ENCODE results near the gene VMAC. TPM values are rescaled to one million over a fixed set of nuclear protein-coding genes. Genes with fewer than 3 reads are reported as not detected.

Gene VMAC
- total and polyA plus RNA-seq, 9 of the 15 experiments (the other 6 are each of a cell fraction or from before 2014, with no cell fraction given) = 0.03 to 3.4 (median 1.1) TPM

DNA sequence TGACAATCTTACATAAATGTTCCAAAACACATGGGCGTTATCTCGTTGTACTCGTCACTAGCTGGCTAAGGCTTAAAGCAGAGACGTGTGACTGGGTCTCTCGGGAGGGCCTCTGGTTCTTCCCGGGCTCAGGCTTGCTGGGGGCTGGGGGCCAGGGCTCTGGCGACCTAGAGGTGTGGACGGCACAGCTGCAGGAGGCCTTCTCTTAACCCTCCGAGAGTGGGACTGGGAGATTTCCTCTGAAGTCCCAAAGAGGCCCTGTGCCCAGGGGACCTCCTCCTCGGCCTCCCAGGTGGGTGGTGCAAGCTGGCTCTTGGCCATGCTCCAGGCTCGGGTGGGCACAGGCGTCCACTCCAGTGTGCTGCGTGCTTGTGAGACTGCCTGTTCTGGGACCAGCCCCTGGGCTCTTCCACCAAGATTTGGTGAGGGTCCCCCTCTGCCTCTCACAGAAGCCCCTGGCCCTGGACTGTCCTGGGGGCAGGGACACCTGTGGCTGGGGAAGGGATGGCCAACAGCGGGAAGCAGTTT, 11.6 kb downstream of the VMAC start (continued):
- TF ChIP-seq PCBP2 (IDR thresholded peaks at IDR 0.05; ENCODE audit: low read depth, low read length, poor library complexity, severe bottlenecking) (no peak), HNRNPL (IDR thresholded peaks at IDR 0.05; ENCODE audit: low read depth, low read length) (no peak), JUND (IDR thresholded peaks at IDR 0.05; ENCODE audit: borderline replicate concordance, low read depth, low read length) (no peak), JUND (tag; IDR thresholded peaks at IDR 0.05; ENCODE audit: borderline replicate concordance, low read depth, low read length) (no peak), MEIS2 (IDR thresholded peaks at IDR 0.05; ENCODE audit: partially characterized antibody) (no peak), SAFB2 (IDR thresholded peaks at IDR 0.05; ENCODE audit: borderline replicate concordance, low read depth, low read length, severe bottlenecking) (no peak)
- TF ChIP-seq, protein P1, sequence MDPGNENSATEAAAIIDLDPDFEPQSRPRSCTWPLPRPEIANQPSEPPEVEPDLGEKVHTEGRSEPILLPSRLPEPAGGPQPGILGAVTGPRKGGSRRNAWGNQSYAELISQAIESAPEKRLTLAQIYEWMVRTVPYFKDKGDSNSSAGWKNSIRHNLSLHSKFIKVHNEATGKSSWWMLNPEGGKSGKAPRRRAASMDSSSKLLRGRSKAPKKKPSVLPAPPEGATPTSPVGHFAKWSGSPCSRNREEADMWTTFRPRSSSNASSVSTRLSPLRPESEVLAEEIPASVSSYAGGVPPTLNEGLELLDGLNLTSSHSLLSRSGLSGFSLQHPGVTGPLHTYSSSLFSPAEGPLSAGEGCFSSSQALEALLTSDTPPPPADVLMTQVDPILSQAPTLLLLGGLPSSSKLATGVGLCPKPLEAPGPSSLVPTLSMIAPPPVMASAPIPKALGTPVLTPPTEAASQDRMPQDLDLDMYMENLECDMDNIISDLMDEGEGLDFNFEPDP (CRISPR knock-in tag; IDR thresholded peaks at IDR 0.05) = no peak

DNA sequence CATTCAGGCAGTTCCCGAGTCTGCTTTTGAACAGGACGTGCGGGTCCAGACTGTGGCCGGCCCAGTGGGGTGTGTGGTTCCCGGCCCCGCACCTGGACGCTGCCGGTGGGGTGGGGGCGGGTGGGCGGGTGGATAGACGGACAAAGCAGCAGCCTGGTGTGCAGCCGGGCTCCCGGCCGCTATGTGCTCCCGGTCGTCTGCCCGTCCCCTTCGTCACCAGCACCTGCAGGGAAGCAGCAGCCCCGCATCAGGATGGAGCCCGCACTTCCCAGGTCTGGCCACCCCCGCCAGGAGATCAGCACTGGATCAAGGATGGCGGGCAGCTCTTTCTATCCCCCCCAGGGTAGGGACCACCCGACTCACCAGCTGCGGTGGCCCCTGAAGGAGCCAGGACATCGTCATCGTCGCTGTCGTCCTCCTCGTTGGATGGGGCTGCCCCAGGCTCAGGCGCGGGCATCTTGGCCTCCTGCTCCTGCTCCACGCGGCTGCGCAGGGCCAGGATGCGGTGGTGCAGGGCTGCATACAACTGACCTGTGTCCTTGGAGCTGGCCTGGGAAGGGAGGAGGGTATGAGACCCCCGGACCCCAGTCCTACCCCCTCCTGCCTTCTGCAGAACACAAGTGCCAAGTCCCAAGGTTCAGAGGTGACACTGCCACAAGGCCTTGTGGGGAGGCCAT, 12.9 kb downstream of the VMAC start:
- intact Hi-C loops (cut with micrococcal nuclease) (no loop called here), in situ Hi-C loops (cut with MboI) (no loop called here)
- no peaks in the 10 kb centered on the region for H3K9me3 ChIP-seq (replicated peaks; ENCODE audit: control insufficient read depth, insufficient read depth, low read depth, low read length)
- DNase-seq (ENCODE audit: extremely low read depth in 1 of 4, low spot score in 3 of 4) (no peak), ATAC-seq (no peak), FAIRE-seq (no peak)
- peaks cover 0 to 15% of the 10 kb centered on the region in 2 experiments; a peak in 2 of 5 replicates for H3K4me1 ChIP-seq (replicated peaks in 1 of 2; ENCODE audit: control insufficient read depth in 2 of 2, insufficient read depth in 2 of 2, low read length in 2 of 2)
- H3K27me3 ChIP-seq (ENCODE audit: control insufficient read depth in 2 of 2, insufficient read depth in 2 of 2, low read length in 2 of 2) = no peaks in the 10 kb centered on the region
- peaks cover 72% of the 10 kb centered on the region; the same call in 1 of the 3 replicates for H3K36me3 ChIP-seq (ENCODE audit: control insufficient read depth, insufficient read depth, low read length)
- no peak overlapping the region for H3K27ac ChIP-seq (ENCODE audit: extremely low read depth, low read depth, low read length)
- H4K20me1 ChIP-seq (replicated peaks; ENCODE audit: control insufficient read depth, insufficient read depth, low read length) = no peaks in the 10 kb centered on the region
- ChIA-PET POLR2A (interaction anchor here (1.2 kb wide), 1 partner anchor 14 kb away, joined by 3 read pairs; the partner anchor contains the start of gene NDUFA11), CTCF (ENCODE audit: low intra/inter-chr PET ratio) (no interaction called here)
- WGBS (ENCODE audit: insufficient coverage, low coverage, missing lambda C conversion rate) = 95% methylated on average over 16 of the region's 36 CpGs
- H3K9ac ChIP-seq (ENCODE audit: insufficient read depth in 1 of 2, low read depth in 2 of 2, low read length in 2 of 2) = peak overlapping the region in 1 of 2 experiments; percentile 4; a peak in 1 of 4 replicates
- H3K79me2 ChIP-seq (ENCODE audit: control insufficient read depth, insufficient read depth, low read length) = no peaks in the 10 kb centered on the region
- H2AFZ ChIP-seq (ENCODE audit: low read depth, low read length) = no peak overlapping the region
- TF ChIP-seq POLR2G (IDR thresholded peaks at IDR 0.05; ENCODE audit: low read depth, low read length) (0 out of 2 replicates have a peak, but pooled peaks have one; percentile 39), KLF16 (IDR thresholded peaks at IDR 0.05) (no peak), PTRF (tag; IDR thresholded peaks at IDR 0.05) (no peak)
- TF ChIP-seq, protein P2, sequence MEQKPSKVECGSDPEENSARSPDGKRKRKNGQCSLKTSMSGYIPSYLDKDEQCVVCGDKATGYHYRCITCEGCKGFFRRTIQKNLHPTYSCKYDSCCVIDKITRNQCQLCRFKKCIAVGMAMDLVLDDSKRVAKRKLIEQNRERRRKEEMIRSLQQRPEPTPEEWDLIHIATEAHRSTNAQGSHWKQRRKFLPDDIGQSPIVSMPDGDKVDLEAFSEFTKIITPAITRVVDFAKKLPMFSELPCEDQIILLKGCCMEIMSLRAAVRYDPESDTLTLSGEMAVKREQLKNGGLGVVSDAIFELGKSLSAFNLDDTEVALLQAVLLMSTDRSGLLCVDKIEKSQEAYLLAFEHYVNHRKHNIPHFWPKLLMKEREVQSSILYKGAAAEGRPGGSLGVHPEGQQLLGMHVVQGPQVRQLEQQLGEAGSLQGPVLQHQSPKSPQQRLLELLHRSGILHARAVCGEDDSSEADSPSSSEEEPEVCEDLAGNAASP (IDR thresholded peaks at IDR 0.05) = no peak
- BruUV-seq (replicated peaks) = no TSS peak
- no peak overlapping the region for H3K4me3 ChIP-seq
- H3K9me1 ChIP-seq (ENCODE audit: control insufficient read depth, insufficient read depth, low read length) = no peaks in the 10 kb centered on the region
- H3K4me2 ChIP-seq (ENCODE audit: insufficient read depth, low read length) = no peak overlapping the region
